ENCODE data around the gene GKN2.

The GKN2 gene

GRCh38 chr2:68989035-68989434 is 36.3 kb upstream of the GKN2 start:
- TF ChIP-seq CTCF (IDR thresholded peaks at IDR 0.05) = no peak

- no peak for TF ChIP-seq CTCF (IDR thresholded peaks at IDR 0.05)
Observed at GRCh38 chr2:68987021-68987503, 34.4 kb upstream of the GKN2 start.

- no peak for TF ChIP-seq CTCF (IDR thresholded peaks at IDR 0.05)
Observed at GRCh38 chr2:68980956-68981355, 28.3 kb upstream of the GKN2 start.

GRCh38 chr2:68978098-68978497 is 25.4 kb upstream of the GKN2 start:
- no peak for TF ChIP-seq CTCF (IDR thresholded peaks at IDR 0.05)

GRCh38 chr2:68977453-68977852 is 24.8 kb upstream of the GKN2 start:
- no peak for TF ChIP-seq CTCF (IDR thresholded peaks at IDR 0.05)

- no peak for TF ChIP-seq CTCF (IDR thresholded peaks at IDR 0.05)
Observed at GRCh38 chr2:68975844-68976243, 23.2 kb upstream of the GKN2 start.

- no peak for TF ChIP-seq CTCF (IDR thresholded peaks at IDR 0.05)
Observed at GRCh38 chr2:68974946-68975665, 22.4 kb upstream of the GKN2 start.

- no peak for TF ChIP-seq CTCF (IDR thresholded peaks at IDR 0.05)
Observed at GRCh38 chr2:68974251-68974650, 21.6 kb upstream of the GKN2 start, which contains the start of gene GKN1. Gene GKN1 (plus strand): TSS chr2:68974636. CDS start chr2:68974678, 42 bp downstream.

Measured in LNCAP (cell line).